C4-2B (cell line): ENCODE measurements around the gene NIFK.

Source experiments
- ZFX ChIP-seq: fragments of 450-650 bp; IDR thresholded peaks from 2 replicates; pipeline ENCODE4 v1.6.1; 2017
- TF ChIP-seq, protein P1 (sequence below): fragments of 450-650 bp; conservative IDR thresholded peaks from 2 replicates; pipeline ENCODE4 v1.5.1; 2017; ENCODE audit warnings: mild to moderate bottlenecking

DNA sequence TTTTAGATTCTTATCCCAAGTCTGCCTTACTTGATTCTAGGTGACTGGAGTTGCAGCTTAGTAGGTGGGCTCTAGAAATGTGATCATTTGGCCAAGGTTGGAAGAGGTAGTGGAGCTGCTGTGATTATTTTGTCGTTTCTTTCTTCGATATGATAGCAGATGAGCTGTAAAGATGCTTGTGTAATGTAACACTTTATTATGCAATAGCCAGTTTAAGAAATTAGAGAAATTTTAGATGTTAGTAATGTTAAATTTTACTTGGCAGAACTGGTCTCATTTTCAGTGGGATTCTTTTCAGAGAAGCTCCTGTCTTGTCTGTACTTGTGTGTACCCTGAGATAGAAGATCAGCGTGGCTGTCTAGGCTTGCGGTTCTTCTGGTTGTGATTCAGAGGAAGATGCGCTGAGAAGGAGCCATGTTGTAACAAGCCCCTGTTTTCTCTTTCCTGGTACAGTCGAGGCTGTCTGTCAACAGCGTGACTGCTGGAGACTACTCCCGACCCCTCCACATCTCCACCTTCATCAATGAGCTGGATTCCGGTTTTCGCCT lies 28.1 kb upstream of the NIFK start:
- TF ChIP-seq, protein P1, sequence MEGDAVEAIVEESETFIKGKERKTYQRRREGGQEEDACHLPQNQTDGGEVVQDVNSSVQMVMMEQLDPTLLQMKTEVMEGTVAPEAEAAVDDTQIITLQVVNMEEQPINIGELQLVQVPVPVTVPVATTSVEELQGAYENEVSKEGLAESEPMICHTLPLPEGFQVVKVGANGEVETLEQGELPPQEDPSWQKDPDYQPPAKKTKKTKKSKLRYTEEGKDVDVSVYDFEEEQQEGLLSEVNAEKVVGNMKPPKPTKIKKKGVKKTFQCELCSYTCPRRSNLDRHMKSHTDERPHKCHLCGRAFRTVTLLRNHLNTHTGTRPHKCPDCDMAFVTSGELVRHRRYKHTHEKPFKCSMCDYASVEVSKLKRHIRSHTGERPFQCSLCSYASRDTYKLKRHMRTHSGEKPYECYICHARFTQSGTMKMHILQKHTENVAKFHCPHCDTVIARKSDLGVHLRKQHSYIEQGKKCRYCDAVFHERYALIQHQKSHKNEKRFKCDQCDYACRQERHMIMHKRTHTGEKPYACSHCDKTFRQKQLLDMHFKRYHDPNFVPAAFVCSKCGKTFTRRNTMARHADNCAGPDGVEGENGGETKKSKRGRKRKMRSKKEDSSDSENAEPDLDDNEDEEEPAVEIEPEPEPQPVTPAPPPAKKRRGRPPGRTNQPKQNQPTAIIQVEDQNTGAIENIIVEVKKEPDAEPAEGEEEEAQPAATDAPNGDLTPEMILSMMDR: no peak
- no peak for TF ChIP-seq ZFX
